Measurements from ENCODE around the gene IRS2.

Gene IRS2

DNA sequence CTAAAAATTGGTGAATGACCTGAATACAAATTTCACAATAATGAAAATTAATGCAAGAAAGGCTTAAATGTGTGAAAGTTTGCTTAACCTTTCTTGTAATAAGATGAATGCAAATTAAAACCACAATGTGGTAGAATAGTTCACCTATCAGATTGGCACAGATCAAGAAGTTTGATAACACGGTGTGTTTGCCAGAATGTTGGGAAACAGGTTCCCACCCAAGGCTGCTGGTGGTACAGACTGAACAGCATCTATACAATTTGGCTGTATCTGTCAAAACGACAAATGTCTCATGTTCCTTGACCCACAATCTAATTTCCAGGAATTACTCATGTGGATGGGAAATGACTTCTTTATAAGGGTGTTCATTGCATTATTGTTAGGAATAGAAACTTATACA lies 8.6 kb upstream of the IRS2 start:
- no peaks in the 10 kb centered on the region for H3K36me3 ChIP-seq (ENCODE audit: control insufficient read depth in 2 of 2, insufficient read depth in 2 of 2, low read length in 2 of 2)
- H3K27me3 ChIP-seq (ENCODE audit: control insufficient read depth in 1 of 2, insufficient read depth in 2 of 2, low read length in 2 of 2): peaks cover 0 to 2% of the 10 kb centered on the region in 2 donors
- H3K27ac ChIP-seq (ENCODE audit: low read length): no peak overlapping the region
- H3K4me3 ChIP-seq (ENCODE audit: low read length in 2 of 2): no peak overlapping the region
- no peak overlapping the region for H3K9ac ChIP-seq (ENCODE audit: low read length in 2 of 2)
- no peaks in the 10 kb centered on the region for H3K9me3 ChIP-seq (ENCODE audit: control insufficient read depth in 2 of 2, low read length in 2 of 2)
- no peaks in the 10 kb centered on the region for H3K4me1 ChIP-seq (ENCODE audit: control insufficient read depth, insufficient read depth, low read length)

DNA sequence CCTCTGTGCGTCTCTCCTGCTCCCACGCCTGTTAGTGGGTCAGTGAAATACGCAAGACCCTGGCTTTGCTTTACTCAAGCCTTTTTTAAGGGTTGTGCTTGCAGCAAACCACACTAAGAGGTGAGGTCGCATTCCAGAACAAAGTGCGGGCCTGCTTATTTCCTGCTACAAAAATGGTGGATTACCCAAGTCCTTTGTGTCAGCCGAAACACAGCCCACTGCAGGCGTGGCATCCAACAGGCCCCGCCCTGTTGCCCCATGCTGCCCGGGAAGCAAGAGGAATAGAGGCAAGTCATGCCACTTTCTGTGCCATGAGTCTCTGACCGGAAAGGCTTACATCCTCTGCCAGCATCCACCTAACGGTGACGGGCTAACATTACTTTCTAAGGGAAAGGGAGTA lies 7.7 kb upstream of the IRS2 start:
- Histone ChIP-seq H3K27ac (ENCODE audit: low read length) (no peak overlapping the region), H3K4me1 (ENCODE audit: control insufficient read depth, insufficient read depth, low read length) (no peaks in the 10 kb centered on the region), H3K9me3 (ENCODE audit: control insufficient read depth in 2 of 2, low read length in 2 of 2) (no peaks in the 10 kb centered on the region), H3K27me3 (ENCODE audit: control insufficient read depth in 1 of 2, insufficient read depth in 2 of 2, low read length in 2 of 2) (peaks cover 0 to 2% of the 10 kb centered on the region in 2 donors), H3K36me3 (ENCODE audit: control insufficient read depth in 2 of 2, insufficient read depth in 2 of 2, low read length in 2 of 2) (no peaks in the 10 kb centered on the region), H3K4me3 (ENCODE audit: low read length in 2 of 2) (no peak overlapping the region), H3K9ac (ENCODE audit: low read length in 2 of 2) (no peak overlapping the region)

DNA sequence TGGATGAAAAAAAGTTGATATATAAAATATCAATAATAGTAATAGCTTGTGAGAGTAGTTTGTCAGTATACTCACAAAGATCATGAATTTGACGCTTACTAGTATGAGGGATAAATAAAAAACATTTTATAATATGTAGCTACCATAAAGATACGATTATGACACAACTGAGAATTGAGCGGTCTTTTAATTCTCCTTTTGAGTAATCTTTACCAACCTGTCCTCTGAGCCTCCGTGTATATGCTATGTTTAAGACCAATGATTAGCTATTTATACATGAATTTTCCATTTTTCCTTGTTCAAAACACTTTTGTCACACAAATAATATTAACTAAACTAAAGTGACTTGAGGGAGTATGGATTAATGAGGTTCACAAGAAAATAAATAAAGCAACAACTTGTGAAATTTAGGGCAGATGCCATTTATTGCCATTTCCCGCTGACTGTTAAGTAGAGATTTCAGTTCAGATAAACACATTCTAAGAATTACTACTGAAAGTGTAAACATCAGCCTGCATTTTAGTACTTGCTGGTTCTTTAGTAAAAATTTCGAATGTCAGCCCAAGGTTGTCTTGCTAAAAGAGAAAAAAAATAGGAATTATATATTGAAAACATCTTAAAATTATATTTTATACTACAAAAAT lies 6.2 kb upstream of the IRS2 start:
- no peak overlapping the region for H3K27ac ChIP-seq (ENCODE audit: low read length)
- H3K9ac ChIP-seq (ENCODE audit: low read length in 2 of 2): no peak overlapping the region
- H3K27me3 ChIP-seq (ENCODE audit: control insufficient read depth in 1 of 2, insufficient read depth in 2 of 2, low read length in 2 of 2): peaks cover 0 to 2% of the 10 kb centered on the region in 2 donors
- H3K4me3 ChIP-seq (ENCODE audit: low read length in 2 of 2): no peak overlapping the region
- no peaks in the 10 kb centered on the region for H3K36me3 ChIP-seq (ENCODE audit: control insufficient read depth in 2 of 2, insufficient read depth in 2 of 2, low read length in 2 of 2)
- no peaks in the 10 kb centered on the region for H3K9me3 ChIP-seq (ENCODE audit: control insufficient read depth in 2 of 2, low read length in 2 of 2)
- H3K4me1 ChIP-seq (ENCODE audit: control insufficient read depth, insufficient read depth, low read length): peaks cover 5% of the 10 kb centered on the region

- Histone ChIP-seq H3K36me3 (ENCODE audit: control insufficient read depth in 2 of 2, insufficient read depth in 2 of 2, low read length in 2 of 2) (no peaks in the 10 kb centered on the region), H3K27ac (ENCODE audit: low read length) (no peak overlapping the region), H3K4me1 (ENCODE audit: control insufficient read depth, insufficient read depth, low read length) (peaks cover 7% of the 10 kb centered on the region), H3K9ac (ENCODE audit: low read length in 2 of 2) (no peak overlapping the region), H3K27me3 (ENCODE audit: control insufficient read depth in 1 of 2, insufficient read depth in 2 of 2, low read length in 2 of 2) (no peaks in the 10 kb centered on the region), H3K9me3 (ENCODE audit: control insufficient read depth in 2 of 2, low read length in 2 of 2) (no peaks in the 10 kb centered on the region), H3K4me3 (ENCODE audit: low read length in 2 of 2) (no peak overlapping the region)
Measured at GRCh38 chr13:109790942-109791605, 4.7 kb upstream of the IRS2 start.

- H3K27ac ChIP-seq (ENCODE audit: low read length): no peak overlapping the region
- no peaks in the 10 kb centered on the region for H3K9me3 ChIP-seq (ENCODE audit: control insufficient read depth in 2 of 2, low read length in 2 of 2)
- H3K9ac ChIP-seq (ENCODE audit: low read length in 2 of 2): no peak overlapping the region
- H3K4me1 ChIP-seq (ENCODE audit: control insufficient read depth, insufficient read depth, low read length): peaks cover 8% of the 10 kb centered on the region
- no peak overlapping the region for H3K4me3 ChIP-seq (ENCODE audit: low read length in 2 of 2)
- H3K27me3 ChIP-seq (ENCODE audit: control insufficient read depth in 1 of 2, insufficient read depth in 2 of 2, low read length in 2 of 2): no peaks in the 10 kb centered on the region
- H3K36me3 ChIP-seq (ENCODE audit: control insufficient read depth in 2 of 2, insufficient read depth in 2 of 2, low read length in 2 of 2): no peaks in the 10 kb centered on the region
Measured at GRCh38 chr13:109790086-109790485, 3.7 kb upstream of the IRS2 start.

- H3K9me3 ChIP-seq (ENCODE audit: control insufficient read depth in 2 of 2, low read length in 2 of 2): no peaks in the 10 kb centered on the region
- no peak overlapping the region for H3K27ac ChIP-seq (ENCODE audit: low read length)
- no peaks in the 10 kb centered on the region for H3K27me3 ChIP-seq (ENCODE audit: control insufficient read depth in 1 of 2, insufficient read depth in 2 of 2, low read length in 2 of 2)
- no peaks in the 10 kb centered on the region for H3K36me3 ChIP-seq (ENCODE audit: control insufficient read depth in 2 of 2, insufficient read depth in 2 of 2, low read length in 2 of 2)
- H3K4me3 ChIP-seq (ENCODE audit: low read length in 2 of 2): no peak overlapping the region
- H3K4me1 ChIP-seq (ENCODE audit: control insufficient read depth, insufficient read depth, low read length): peaks cover 11% of the 10 kb centered on the region
- H3K9ac ChIP-seq (ENCODE audit: low read length in 2 of 2): no peak overlapping the region
Measured at GRCh38 chr13:109789262-109789661, 2.9 kb upstream of the IRS2 start.

GRCh38 chr13:109788372-109789111 lies 2.2 kb upstream of the IRS2 start:
- no peaks in the 10 kb centered on the region for H3K9me3 ChIP-seq (ENCODE audit: control insufficient read depth in 2 of 2, low read length in 2 of 2)
- no peaks in the 10 kb centered on the region for H3K27me3 ChIP-seq (ENCODE audit: control insufficient read depth in 1 of 2, insufficient read depth in 2 of 2, low read length in 2 of 2)
- peaks cover 18% of the 10 kb centered on the region for H3K4me1 ChIP-seq (ENCODE audit: control insufficient read depth, insufficient read depth, low read length)
- H3K9ac ChIP-seq (ENCODE audit: low read length in 2 of 2): no peak overlapping the region
- H3K27ac ChIP-seq (ENCODE audit: low read length): peak overlapping the region; percentile 38
- peak overlapping the region in 1 of 2 donors; percentile 8 for H3K4me3 ChIP-seq (ENCODE audit: low read length in 2 of 2)
- no peaks in the 10 kb centered on the region for H3K36me3 ChIP-seq (ENCODE audit: control insufficient read depth in 2 of 2, insufficient read depth in 2 of 2, low read length in 2 of 2)

DNA sequence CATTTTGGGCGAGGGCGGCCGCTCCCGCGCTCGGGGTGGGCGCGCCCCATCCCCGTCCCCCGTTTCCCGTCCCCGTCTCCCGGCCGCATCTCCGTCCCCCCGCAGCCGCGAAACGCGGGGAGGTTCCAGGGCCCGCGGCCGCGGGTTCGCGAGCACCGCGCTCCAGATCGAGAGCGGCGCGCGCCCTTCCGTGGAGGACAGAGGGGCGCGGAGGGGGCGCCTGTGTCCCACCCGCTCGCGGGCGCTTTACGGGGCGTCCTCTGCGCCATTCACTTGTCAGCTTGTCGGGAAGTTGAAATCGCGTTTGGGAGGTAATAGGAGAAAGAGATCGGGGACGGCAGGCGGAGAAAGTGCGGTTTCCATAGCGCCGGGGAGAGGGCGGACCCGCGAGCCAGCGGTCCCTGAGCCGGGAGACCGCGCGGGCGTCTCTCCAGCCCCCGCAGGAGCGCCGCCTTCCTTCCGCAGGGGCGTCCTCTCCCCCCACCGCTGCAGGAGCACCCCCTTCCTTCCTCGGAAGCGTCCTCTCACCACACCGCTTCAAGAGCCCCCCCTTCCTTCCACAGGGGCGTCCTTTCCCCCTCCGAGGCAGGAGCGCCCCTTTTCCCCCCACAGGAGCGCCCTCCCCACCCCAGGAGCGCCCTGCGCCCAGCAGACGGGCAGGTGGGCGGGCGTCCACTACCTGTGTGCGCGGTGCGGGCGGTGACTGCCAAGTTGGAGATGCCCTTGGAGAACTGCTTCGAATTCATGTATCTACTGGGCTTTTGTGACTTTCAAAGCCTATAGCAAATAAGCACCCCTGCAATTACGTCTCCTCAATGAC lies 962 bp upstream of the IRS2 start:
- H3K36me3 ChIP-seq (ENCODE audit: control insufficient read depth in 2 of 2, insufficient read depth in 2 of 2, low read length in 2 of 2): no peaks in the 10 kb centered on the region
- H3K9ac ChIP-seq (ENCODE audit: low read length in 2 of 2): peak overlapping the region; percentile 76 to 83
- H3K27ac ChIP-seq (ENCODE audit: low read length): peak overlapping the region; percentile 75
- peak overlapping the region; percentile 65 to 80 for H3K4me3 ChIP-seq (ENCODE audit: low read length in 2 of 2)
- H3K4me1 ChIP-seq (ENCODE audit: control insufficient read depth, insufficient read depth, low read length): peaks cover 30% of the 10 kb centered on the region
- H3K27me3 ChIP-seq (ENCODE audit: control insufficient read depth in 1 of 2, insufficient read depth in 2 of 2, low read length in 2 of 2): no peaks in the 10 kb centered on the region
- H3K9me3 ChIP-seq (ENCODE audit: control insufficient read depth in 2 of 2, low read length in 2 of 2): no peaks in the 10 kb centered on the region

DNA sequence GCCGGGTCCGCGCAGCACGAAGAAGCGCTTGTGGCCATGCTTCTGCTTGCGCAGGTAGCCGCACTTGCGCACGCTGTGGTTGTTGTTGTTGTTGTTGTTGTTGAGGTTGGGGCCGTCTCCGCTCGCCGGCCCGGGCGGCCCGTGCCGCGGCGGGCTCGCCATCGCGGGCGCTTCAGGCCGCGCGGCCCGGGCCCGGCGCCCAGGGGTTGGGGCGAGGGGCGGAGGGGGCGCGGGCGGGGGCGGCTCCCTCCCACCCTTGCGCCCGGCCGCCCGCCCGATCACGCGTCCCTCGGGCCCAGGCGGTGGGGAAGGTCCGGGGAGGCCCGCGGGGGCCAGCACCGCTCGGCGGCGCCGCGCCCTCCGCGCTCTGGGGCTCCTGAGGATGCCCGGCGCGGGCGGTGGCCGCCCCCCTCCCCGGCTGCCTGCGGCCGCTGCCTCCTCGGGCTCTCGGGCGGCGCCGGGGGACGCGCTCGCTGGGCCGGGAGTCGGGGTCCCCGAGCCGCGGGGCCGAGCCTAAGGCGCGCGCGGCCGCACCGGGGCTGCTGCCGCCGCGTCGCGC lies 412 bp downstream of the IRS2 start:
- Histone ChIP-seq H3K9me3 (ENCODE audit: control insufficient read depth in 2 of 2, low read length in 2 of 2) (no peaks in the 10 kb centered on the region), H3K4me3 (ENCODE audit: low read length in 2 of 2) (peak overlapping the region; percentile 81 to 82), H3K27ac (ENCODE audit: low read length) (peak overlapping the region; percentile 80), H3K4me1 (ENCODE audit: control insufficient read depth, insufficient read depth, low read length) (peaks cover 43% of the 10 kb centered on the region), H3K9ac (ENCODE audit: low read length in 2 of 2) (peak overlapping the region; percentile 36 to 55), H3K36me3 (ENCODE audit: control insufficient read depth in 2 of 2, insufficient read depth in 2 of 2, low read length in 2 of 2) (peaks cover 0 to 2% of the 10 kb centered on the region in 2 donors), H3K27me3 (ENCODE audit: control insufficient read depth in 1 of 2, insufficient read depth in 2 of 2, low read length in 2 of 2) (no peaks in the 10 kb centered on the region)

All from stomach smooth muscle (tissue), 2 donors.